ENCODE measurements around the gene GZF1.

GZF1 gene

DNA sequence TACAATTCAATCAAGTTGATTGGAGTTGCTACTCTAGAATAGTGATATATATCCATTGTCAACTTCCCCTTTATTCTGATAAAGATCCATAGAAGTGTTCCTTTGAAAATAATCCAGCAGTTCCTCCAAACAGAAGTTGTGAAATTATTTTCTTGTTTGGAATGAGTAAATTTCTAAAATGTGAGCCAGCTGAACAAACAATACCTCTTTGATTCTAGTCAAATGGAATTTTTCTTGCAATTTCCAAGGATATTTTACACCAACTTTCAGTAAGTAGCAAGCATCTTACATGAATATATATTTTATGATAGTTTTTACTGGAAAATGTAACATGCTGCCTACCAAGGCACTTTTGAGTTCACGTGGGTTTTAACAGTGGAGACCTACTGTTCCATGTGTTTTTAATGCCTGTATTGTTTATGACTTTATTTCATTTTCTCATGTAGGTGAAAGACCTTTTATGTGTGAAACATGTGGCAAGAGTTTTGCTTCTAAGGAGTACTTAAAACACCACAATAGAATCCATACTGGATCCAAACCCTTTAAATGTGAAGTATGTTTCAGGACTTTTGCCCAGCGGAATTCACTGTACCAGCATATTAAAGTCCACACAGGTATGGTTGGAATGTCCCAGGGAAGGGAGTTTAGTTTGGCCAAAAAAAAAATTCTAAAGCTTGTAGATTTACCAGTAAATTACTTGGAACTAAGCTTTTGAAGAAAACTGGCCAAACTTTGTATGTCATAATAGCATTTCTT, 6.5 kb downstream of the GZF1 start:
- DNase-seq = no peak

- DNase-seq = no peak
Measured at GRCh38 chr20:23369072-23369823, 7.3 kb downstream of the GZF1 start.

DNA sequence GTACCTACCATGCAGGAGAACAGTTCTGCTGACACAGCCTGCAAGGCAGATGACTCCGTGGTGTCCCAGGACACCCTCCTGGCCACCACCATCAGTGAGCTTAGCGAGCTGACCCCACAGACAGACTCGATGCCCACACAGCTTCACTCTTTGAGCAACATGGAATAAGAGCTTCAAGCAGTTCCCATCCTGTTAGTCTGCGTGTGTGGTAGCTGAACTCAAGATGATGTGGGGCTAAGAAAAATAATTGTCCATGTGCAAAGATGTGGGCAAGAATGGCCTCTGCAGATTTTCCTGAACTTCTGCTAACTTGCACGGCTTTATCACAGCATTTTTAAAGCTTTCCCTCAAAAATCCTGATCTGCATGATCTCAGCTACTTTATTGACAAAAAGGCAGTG, 8.3 kb downstream of the GZF1 start:
- DNase-seq = no peak

DNA sequence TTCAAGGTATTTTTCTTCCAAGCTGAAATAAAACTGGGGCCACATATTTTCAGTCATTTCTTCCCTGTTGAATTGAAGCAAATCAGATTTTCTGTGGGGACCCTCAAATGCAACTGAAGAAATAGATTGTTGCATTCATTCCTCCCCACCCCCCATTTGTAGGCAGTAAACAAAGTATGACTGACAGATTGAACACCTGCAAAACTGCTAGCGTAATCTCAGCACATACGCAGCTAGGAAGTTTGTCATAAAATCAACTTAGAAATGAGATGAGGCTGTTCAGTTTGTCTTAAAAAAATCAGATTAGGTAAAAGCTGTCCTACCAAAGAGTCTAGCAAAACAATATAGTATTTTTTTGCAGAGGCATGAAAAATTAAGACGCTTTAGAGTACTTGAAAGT, 8.9 kb downstream of the GZF1 start:
- DNase-seq = no peak

DNA sequence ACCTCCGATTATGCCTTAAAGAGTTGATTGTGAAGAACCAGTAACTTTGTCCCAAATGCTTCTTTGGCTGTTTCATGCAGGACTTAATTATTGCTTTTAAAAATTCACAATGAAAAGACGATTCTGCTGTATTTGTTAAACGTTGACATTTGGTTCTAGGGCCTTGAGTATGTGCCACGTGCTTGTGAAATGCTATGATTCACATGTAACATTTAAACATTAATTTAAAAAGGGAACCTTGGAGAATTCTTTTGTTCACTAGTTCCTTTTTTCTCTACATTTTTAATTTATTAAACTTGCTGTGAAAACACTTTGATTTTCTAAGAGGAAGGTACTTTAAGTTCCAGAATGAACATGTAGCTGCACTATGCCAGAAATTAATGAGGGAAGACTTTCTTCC, 9.5 kb downstream of the GZF1 start:
- DNase-seq = no peak

DNA sequence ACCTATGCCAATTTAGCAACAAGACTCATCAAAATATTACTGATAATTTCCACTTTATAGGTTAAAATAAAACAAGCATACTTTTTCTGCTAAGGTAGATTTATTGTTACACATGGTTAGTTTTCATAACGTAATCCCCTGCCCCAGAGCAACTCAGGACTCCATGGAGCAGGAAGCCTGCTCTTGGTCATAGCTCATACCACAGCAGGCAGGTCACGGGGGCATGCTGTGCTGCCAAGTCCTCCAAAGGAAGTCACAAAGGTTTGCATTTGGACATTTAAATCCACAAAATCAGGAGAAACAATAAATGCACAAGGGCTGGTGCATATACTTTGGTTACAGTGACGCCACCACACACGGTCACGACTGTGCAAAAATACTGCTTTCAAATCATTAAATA, 12.5 kb downstream of the GZF1 start:
- no peak for DNase-seq

- DNase-seq = no peak
Measured at GRCh38 chr20:23375827-23376226, 13.8 kb downstream of the GZF1 start.

DNA sequence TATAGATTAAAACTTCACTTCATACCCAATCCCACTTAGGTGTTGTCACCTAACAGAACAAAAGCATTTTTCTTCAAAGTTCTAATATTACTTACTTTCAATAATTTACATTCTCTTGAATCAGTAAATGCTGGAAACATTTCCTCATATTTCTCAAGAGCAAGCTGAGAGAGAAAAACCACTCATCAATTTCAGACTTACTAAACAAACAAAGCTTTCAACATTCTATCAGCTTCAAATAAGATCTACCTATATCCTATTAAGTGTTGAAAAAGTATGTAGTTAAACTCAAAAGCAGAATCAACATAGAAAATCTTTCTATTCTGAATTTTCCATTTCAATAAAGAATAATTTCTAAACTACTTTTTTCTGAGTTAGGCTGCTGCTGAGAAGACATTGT, 17.8 kb downstream of the GZF1 start:
- no peak for DNase-seq

DNA sequence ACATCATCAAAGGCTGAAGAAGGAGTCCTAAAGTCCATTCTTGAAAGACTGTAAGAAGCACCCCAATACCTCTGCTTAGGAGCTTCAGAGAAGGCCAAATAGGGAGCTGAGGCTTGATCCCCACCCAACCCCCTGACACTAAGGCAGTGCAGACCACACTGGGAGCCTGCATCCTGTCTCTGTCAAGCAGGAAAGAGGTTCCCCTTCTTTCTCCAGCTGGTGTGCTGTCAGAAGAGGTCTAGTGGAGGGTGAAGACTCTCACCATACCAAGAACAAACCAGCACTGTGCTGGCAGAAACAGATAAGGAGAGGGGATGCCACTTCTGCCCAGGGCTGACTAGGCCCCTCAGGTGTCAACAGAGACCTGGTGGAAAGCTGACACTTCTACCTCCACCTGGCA, 19.9 kb downstream of the GZF1 start:
- DNase-seq = no peak

DNA sequence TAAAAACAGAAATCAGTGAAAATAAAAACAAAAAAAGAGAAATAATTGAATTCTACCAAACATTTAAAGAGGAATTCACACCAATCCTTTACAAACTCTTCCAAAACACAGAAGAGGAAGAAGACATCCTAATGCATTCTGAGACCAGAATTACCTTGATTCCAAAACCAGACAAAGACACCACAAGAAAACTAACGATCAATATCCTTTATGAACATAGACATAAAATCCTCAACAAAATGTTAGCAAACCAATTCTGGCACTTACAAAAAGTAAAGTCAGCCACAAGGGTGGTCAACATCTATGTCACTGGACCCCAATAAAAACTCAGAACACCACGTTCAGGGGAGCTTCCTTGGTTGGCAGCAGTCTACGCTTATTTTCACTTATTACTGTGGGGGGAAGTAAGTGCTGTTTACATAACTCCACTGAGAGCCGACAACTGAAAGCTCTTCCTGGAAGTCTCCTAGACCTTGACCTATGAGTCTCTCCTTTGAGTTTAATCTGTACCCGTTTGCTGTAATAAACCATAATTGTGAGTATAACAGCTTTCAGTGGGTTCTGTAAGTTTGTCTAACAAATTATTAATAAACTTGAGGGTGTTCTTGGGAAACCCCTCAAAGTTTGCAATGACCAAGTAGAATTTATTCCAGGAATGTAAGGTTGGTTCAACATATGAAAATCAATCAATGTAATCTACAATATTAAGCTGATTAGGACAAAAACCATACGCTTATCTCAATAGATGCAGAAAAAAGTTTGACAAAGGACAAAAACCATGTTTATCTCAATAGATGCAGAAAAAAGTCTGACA, 24.5 kb downstream of the GZF1 start:
- DNase-seq = no peak

GRCh38 chr20:23387118-23387443, 25.1 kb downstream of the GZF1 start:
- DNase-seq = no peak

DNA sequence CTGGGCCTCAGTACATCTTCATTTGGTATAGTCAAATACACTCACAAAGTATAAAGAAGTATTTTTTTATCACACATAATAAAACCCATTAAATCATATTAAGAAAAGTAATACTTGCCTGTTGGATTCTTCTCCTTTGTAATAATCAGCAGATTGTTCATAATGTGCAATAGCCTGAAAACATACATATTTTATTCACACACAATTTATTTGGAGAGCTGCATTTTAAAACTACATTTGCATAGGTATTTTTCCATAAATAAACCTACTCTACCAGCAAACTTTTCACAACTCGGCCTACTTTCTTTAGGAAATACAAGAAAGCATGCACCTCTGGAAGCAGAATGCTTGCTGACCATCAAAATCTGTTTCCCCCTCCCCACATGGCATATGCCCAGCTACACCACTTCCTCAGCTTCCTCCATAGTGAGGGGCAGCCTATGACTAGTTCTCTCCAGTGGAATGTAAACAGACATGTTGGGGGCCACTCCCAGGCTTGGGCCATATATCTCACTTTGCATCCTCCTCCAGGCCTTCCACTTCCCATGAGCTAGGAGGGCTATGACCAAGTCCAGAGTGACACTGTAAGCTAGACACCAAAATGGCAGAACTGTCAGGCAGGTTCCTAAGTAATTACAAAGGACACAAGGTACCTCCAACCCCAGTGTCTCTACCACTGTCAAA, 28.3 kb downstream of the GZF1 start:
- DNase-seq = no peak

DNA sequence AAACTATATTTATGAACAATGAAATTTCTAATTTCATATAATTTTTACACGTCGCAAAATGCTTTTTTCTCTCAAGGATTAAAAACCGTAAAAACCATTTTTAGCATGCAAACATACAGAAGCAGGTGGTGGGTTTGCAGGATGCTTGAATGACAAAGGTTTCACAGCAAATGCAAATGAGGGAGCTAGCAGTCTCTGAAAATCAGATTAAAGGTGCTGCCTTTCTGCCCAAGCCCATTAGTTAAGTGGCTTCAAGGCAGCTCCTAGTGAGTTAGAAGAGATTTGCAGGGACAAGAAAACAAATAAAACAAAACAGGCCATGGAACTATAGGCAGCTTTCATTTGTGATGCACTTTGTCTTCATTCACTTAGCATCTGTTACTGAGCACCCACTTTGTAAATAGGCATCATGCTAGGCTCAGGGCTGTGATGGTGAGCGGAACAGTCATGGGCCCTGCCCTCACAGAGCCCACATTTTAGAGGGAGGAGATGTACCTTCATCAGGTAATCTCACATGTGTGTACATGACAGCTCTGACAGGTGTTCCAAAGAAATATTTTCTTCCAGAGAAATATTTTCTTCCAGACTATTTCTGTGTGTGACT, 29.8 kb downstream of the GZF1 start:
- no peak for DNase-seq

- no peak for DNase-seq
Measured at GRCh38 chr20:23393996-23394775, 32.2 kb downstream of the GZF1 start.

DNA sequence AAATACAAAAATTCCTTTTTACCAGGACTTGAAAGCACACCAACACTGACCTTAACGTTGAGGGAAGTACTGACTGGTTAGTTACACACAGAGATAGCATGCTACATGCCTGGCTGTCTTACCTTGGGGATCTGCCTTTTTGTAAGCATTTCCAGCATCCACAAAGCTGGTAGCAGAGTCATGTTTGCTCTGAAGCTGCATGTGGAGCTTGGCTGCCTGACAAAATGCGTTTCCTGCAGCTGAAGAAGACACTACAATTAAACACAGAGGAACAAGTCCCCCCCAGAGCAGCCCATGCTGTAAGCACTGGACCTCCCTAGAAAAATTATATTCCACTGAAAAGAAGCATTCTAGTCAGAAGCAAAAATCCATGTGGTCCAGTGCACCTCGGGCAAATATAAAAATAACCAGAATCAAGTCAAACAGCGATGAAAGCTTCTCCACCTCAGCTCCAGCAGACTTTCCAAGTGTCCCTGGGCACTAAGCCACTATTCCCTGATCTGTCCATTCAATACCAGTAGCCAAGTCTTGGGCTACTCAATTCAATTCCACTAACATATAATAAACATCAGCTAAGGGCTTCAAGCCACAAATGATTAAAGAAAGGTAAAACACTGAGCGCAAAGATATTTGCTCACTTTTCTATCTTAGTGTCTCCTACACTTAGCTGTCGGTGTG, 35.1 kb downstream of the GZF1 start:
- no peak for DNase-seq

DNA sequence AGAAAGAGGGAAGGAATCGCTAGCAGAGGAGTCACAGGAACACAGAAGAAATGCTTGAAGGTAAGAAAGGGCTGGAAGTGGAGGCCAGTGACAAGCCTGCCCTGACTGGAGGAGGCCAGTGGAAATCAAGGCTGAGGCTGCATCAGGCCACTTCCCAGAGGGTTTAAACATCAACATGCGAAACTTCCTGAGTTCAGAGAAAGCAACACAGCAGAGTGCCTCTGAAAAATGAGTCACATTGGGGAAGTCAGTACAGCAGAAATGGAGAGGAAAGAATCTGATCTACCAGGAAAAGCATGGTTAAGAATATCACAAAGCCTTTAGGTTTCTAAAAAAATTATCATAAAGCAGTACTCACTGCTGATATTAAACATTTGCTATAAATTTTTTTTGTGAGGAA, 36.0 kb downstream of the GZF1 start:
- DNase-seq = no peak

- DNase-seq = no peak
Measured at GRCh38 chr20:23399568-23400241, 37.7 kb downstream of the GZF1 start.

- DNase-seq = no peak
Measured at GRCh38 chr20:23401051-23401450, 39.1 kb downstream of the GZF1 start.

DNA sequence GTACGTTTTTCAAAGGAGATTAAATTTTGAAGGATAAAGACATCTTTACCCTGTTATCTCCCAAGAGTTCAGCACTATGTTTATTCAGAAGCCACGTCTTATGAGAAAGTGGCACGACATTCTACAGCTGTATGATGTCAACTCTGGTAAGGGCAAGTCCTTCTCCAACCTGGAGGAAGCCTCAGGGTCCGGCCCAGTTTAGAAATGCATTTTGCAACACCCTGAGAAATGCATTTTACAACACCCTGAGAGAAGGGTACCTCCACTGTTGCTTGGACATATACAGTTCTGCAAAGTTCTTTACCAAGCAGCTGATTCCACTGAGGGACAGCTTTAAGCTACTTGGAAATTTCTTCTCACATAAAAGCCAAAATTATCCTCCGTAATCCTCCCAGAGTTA, 41.8 kb downstream of the GZF1 start:
- no peak for DNase-seq

GRCh38 chr20:23404196-23404595, 42.2 kb downstream of the GZF1 start:
- no peak for DNase-seq
